Progenitor cell of endocrine pancreas (in vitro differentiated cells): ENCODE measurements around the gene SYNGR2. TPM values are rescaled to one million over a fixed set of nuclear protein-coding genes. Genes with fewer than 3 reads are reported as not detected.
A peak's percentile ranks its signal among the peaks of the same experiment; 100 is the strongest.

ENCODE experiments used
- DNase-seq: peaks from one replicate; pipeline ENCODE4 v3.0.0; 2021; ENCODE audit warnings: low spot score; ENCODE audit not compliant: unreplicated experiment
- H3K27ac Mint-ChIP-seq: 2 replicates; pipeline ENCODE4 v1.8.0; 2021; ENCODE audit warnings: mild to moderate bottlenecking, moderate library complexity, mixed read lengths
- H3K27me3 Mint-ChIP-seq: 2 replicates; pipeline ENCODE4 v1.8.0; 2021; ENCODE audit warnings: mixed read lengths
- H3K36me3 Mint-ChIP-seq: 2 replicates; pipeline ENCODE4 v1.8.0; 2022; ENCODE audit warnings: mixed read lengths; ENCODE audit not compliant: insufficient read depth
- H3K4me1 Mint-ChIP-seq: 2 replicates; pipeline ENCODE4 v1.8.0; 2021; ENCODE audit warnings: low read depth, mixed read lengths
- H3K4me3 Mint-ChIP-seq: 2 replicates; pipeline ENCODE4 v1.8.0; 2021; ENCODE audit warnings: low read depth, mild to moderate bottlenecking, moderate library complexity, mixed read lengths
- H3K9me3 Mint-ChIP-seq: 2 replicates; pipeline ENCODE4 v1.8.0; 2021; ENCODE audit warnings: low read depth, mixed read lengths
- total RNA-seq: library from RNA; stranded (reverse); gene quantifications from 2 replicates; pipeline ENCODE4 v1.2.1, GENCODE V29; 2021
- TF ChIP-seq, protein P1 (sequence below): fragments of 200-600 bp; sonication (generic); IDR thresholded peaks from one replicate; pipeline ENCODE4 v1.5.0; 2021; ENCODE audit warnings: antibody characterized with exemption, mild to moderate bottlenecking; ENCODE audit not compliant: unreplicated experiment

SYNGR2 gene
- total RNA-seq, 1 donor from 2014 or later = 51.5 TPM

DNA sequence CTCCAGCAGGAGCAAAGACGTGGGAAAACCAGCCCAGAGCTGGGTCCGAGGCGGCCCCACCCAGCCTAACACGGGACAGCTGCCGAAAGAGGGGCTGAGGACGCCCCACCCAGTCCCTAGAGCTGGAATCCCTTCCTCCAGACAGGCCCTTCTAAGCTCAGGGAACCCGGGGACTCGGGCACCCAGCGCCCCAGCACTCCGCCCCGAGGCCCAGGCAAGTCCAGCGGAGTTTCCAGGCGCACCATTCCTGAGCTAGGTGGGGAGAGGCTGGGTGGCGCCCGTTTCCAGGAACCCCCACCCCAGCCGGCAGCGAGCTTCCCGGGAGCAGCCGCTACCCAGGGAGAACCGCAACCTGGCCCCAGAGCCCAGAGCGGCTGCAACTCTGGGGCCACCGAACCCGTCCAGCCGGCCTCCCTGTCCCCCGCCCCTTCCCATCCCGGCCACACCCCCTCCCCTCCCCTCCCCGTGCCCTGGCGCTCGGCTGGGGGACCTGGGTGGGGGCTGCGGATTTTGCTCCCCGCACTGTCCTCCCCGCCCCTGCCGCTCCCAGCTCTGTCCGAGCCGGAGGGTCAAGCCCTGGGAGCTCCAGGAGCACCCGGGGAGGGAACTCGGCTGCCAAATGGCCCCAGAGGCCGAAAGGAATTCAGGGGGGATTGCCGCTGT lies 40.4 kb upstream of the SYNGR2 start:
- Mint-ChIP-seq H3K27me3 (peaks cover 13% of the 10 kb centered on the region), H3K27ac (peak overlapping the region; percentile 97), H3K4me3 (peak overlapping the region; percentile 83), H3K36me3 (peaks cover 4% of the 10 kb centered on the region), H3K4me1 (peaks cover 6% of the 10 kb centered on the region), H3K9me3 (no peaks in the 10 kb centered on the region)
- TF ChIP-seq, protein P1, sequence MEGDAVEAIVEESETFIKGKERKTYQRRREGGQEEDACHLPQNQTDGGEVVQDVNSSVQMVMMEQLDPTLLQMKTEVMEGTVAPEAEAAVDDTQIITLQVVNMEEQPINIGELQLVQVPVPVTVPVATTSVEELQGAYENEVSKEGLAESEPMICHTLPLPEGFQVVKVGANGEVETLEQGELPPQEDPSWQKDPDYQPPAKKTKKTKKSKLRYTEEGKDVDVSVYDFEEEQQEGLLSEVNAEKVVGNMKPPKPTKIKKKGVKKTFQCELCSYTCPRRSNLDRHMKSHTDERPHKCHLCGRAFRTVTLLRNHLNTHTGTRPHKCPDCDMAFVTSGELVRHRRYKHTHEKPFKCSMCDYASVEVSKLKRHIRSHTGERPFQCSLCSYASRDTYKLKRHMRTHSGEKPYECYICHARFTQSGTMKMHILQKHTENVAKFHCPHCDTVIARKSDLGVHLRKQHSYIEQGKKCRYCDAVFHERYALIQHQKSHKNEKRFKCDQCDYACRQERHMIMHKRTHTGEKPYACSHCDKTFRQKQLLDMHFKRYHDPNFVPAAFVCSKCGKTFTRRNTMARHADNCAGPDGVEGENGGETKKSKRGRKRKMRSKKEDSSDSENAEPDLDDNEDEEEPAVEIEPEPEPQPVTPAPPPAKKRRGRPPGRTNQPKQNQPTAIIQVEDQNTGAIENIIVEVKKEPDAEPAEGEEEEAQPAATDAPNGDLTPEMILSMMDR = no peak
- peak; percentile 33 for DNase-seq

DNA sequence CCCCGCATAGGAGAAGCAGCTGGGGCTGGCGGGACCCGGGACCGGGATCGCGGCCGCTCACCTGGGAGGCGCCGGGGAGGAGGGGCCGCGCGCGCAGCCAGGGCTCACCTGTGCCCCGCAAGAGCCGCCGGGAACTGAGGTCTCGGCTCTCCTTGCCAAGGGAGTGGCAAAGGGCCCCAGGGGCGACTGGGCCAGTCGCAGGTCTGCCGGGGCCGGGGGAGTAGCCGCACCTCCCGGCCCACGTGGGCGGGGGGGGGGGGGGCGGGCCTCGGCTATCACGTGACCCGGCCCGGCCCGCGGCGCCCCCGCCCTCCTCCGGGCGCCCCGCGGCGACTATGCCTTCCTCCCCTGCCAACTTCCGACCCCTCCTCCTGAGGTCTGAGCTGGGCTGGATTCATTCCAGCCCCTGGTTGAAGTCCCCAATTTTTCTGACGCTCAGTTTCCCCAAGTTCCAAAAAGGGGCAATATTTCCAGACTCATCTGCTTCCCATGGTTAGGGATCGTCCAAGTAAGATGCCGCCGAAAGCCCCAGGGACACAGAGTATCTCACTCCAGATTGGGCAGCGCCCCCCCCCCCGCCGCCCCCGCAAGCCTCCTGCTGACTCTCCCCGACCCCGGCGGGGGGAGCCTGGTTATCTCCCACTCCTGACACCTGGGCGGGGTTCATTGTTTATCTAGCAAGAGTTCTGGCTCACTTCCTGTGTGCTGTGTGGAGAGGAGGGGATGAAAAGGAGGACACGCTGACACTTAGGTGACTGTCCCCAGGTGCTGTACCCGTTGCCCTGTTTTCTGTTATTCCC lies 39.6 kb upstream of the SYNGR2 start, which contains the start of gene TMC6:
TMC6 (minus strand) TSS at position 205 of the 800 bp plus-strand sequence. CDS start 1,923 bp downstream, outside the sequence.
- H3K4me3 Mint-ChIP-seq = peak within 1 kb of the TSS; percentile 83
- H3K4me1 Mint-ChIP-seq = peaks cover 6% of the 10 kb centered on the region
- H3K36me3 Mint-ChIP-seq = peaks cover under 1% of the 10 kb centered on the region
- TF ChIP-seq, protein P1 = no peak
- DNase-seq = peak; percentile 66
- H3K27me3 Mint-ChIP-seq = peaks cover 15% of the 10 kb centered on the region
- peak within 1 kb of the TSS; percentile 97 for H3K27ac Mint-ChIP-seq
- no peaks in the 10 kb centered on the region for H3K9me3 Mint-ChIP-seq

DNA sequence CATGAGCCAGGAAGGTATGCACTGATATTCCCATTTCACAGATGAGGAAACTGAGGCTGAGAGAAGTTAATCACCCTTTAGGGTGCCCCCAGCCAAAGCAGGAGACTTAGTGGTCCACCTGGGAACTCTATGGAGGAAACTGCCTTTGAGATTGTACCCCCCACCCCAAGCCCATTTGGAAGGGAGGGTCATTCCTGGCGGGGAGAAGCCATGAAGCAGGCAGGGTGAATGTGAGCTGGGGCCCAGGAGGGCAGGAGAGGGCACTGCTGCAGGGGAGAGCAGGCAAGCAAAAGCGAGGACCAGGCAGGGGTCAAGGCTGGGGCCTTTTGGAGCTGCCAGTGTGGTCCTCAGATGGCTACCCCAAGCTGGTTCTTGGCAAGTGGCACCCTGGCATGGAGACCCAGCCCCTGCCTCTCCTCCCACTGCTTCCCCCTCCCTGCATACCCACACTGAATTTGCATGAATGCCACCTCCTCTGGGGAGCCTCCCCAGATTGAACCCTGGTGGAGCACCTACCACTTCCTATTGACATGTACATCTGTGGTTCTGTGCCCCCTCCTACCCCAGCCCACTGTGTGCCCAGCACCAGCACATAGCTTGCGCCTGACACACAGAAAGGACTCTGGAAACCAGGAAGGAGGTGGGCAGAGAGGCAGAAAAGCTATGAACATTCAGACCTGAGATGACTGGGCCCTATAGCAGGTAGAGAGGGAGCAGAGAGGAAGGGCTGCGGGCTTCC lies 38.9 kb upstream of the SYNGR2 start:
- Mint-ChIP-seq H3K27ac (peak overlapping the region; percentile 89), H3K9me3 (no peaks in the 10 kb centered on the region), H3K4me3 (peak overlapping the region; percentile 81), H3K4me1 (peaks cover 8% of the 10 kb centered on the region), H3K36me3 (no peaks in the 10 kb centered on the region), H3K27me3 (peaks cover 21% of the 10 kb centered on the region)
- TF ChIP-seq, protein P1 = no peak
- no peak for DNase-seq

DNA sequence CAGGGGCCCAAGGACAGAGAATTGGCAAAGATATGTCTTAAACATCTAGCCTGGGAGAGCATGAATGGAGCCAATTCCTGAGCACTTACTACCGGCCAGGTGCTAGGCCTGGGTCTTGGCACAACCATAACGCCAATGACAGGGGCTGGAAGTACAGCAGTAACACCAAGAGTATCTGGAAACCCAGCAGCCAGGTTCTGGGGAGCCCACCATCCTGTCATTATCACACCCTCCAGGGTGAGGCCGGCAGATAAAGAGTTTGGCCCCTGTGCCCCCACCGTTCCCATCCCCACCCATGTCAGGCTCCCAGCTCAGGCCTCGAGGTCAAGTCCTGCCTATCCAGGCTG lies 38.3 kb upstream of the SYNGR2 start:
- no peaks in the 10 kb centered on the region for H3K9me3 Mint-ChIP-seq
- no peak overlapping the region for H3K27ac Mint-ChIP-seq
- peaks cover 21% of the 10 kb centered on the region for H3K27me3 Mint-ChIP-seq
- H3K36me3 Mint-ChIP-seq = no peaks in the 10 kb centered on the region
- peak overlapping the region; percentile 48 for H3K4me3 Mint-ChIP-seq
- peaks cover 8% of the 10 kb centered on the region for H3K4me1 Mint-ChIP-seq
- no peak for DNase-seq
- TF ChIP-seq, protein P1 = no peak
